Body of pancreas (tissue), 4 donors: ENCODE measurements around the gene LHFPL4. TPM values are rescaled to one million over a fixed set of nuclear protein-coding genes. Genes with fewer than 3 reads are reported as not detected.

Experiments used
- ATAC-seq: fragments of 150-250 bp; one replicate; pipeline ENCODE4 v1.9.1; 2016
- DNase-seq, 4 donors: peaks; one replicate each; pipeline ENCODE4 v3.0.0-alpha.2; 2019
- H3K27ac ChIP-seq, 4 donors: fragments of 200-600 bp; sonication (generic); 1 replicate in 3 of 4; 2 replicates in 1 of 4; pipeline versions ENCODE4 v1.5.1 to v1.6.1; 2016 to 2019; ENCODE audit warnings: mild to moderate bottlenecking in 1 of 4, mixed read lengths in 1 of 4, moderate library complexity in 1 of 4
- H3K27me3 ChIP-seq, 2 donors: fragments of 200-600 bp; sonication (generic); one replicate each; pipeline ENCODE4 v1.6.0; 2016; ENCODE audit warnings: mild to moderate bottlenecking in 1 of 2
- H3K36me3 ChIP-seq, 2 donors: fragments of 200-600 bp; sonication (generic); replicated peaks in 1 of 2; 2 replicates each; pipeline ENCODE4 v1.5.1; 2016; ENCODE audit warnings: low read depth in 2 of 2; ENCODE audit not compliant: insufficient read depth in 1 of 2
- H3K4me1 ChIP-seq: fragments of 200-600 bp; sonication (generic); one replicate; pipeline ENCODE4 v1.6.0; 2016
- H3K4me3 ChIP-seq, 2 donors: fragments of 200-600 bp; sonication (generic); 1 replicate in 1 of 2; 2 replicates in 1 of 2; pipeline ENCODE4 v1.5.1; 2016 to 2019
- H3K9me3 ChIP-seq, 3 donors: fragments of 200-600 bp; sonication (generic); 1 replicate in 2 of 3; 2 replicates in 1 of 3; pipeline ENCODE4 v1.5.1; 2016
- CTCF ChIP-seq, 7 experiments: fragments of 450-650 bp in 4 of 7; fragments of 200-600 bp in 3 of 7; sonication (generic) in 3 of 7; IDR thresholded peaks; one replicate each; pipeline ENCODE4 v1.5.1; 2016 to 2019; ENCODE audit warnings: antibody characterized with exemption in 7 of 7
- POLR2A ChIP-seq, 3 donors: fragments of 450-650 bp; IDR thresholded peaks; one replicate each; pipeline ENCODE4 v1.6.1; 2016; ENCODE audit warnings: antibody characterized with exemption in 3 of 3, mild to moderate bottlenecking in 2 of 3
- WGBS, 2 donors: methylation state at CpG; one replicate each; pipeline ENCODE4 v1.1.5; 2017; 5-methylcytosine and 5-hydroxymethylcytosine counted together
- intact Hi-C: fragments of 100-400 bp; cut with DNase I; formaldehyde crosslinking; loops from one replicate; pipeline ENCODE4 v1.15.1; 2023
- total RNA-seq, 2 donors: library from RNA; depleted of rRNA; stranded (reverse); fragments of >200 nt; gene quantifications; one replicate each; pipeline ENCODE4 v1.1.0, GENCODE V29; 2016

LHFPL4 gene
- total RNA-seq, 2 donors from 2014 or later: 0.52 to 0.66 TPM

- H3K27ac ChIP-seq: no peak overlapping the region
- TF ChIP-seq POLR2A (IDR thresholded peaks at IDR 0.05) (no peak), CTCF (IDR thresholded peaks at IDR 0.05) (no peak)
- WGBS, 2 donors: 54 to 61% methylated on average over 3 of the region's 3 CpGs
- H3K9me3 ChIP-seq: no peaks in the 10 kb centered on the region
- no peak for DNase-seq
- intact Hi-C loops: no loop called here
- no peak overlapping the region for H3K4me3 ChIP-seq
- H3K36me3 ChIP-seq: no peaks in the 10 kb centered on the region
- no peaks in the 10 kb centered on the region for H3K27me3 ChIP-seq
- ATAC-seq: no peak
- no peaks in the 10 kb centered on the region for H3K4me1 ChIP-seq
These were observed 11.4 kb downstream of the LHFPL4 start for GRCh38 chr3:9542182-9542581.

DNA sequence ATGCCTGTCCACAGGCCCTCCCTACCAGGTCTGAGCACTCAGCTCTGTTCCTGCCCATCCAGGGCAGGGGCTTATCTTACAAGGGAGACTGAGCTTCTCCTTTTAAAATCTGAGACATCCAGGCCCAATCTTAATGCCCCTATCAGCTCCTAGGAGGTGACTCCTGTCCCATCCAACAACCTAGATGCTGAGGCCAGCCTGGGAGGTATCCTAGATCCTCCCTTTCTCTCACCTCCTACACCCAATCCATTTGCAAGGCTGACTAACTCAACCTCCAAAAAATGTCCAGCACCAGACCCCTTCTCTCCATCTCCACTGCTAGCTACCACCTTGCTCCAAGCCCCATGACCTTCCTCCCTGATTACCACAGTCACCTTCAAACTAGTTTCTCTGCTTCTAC lies 17.4 kb downstream of the LHFPL4 start:
- H3K27ac ChIP-seq: no peak overlapping the region
- ATAC-seq (no peak), DNase-seq (no peak)
- no peaks in the 10 kb centered on the region for H3K36me3 ChIP-seq
- no peaks in the 10 kb centered on the region for H3K4me1 ChIP-seq
- intact Hi-C loops: no loop called here
- H3K4me3 ChIP-seq: no peak overlapping the region
- no peak for TF ChIP-seq POLR2A (IDR thresholded peaks at IDR 0.05)
- TF ChIP-seq CTCF (IDR thresholded peaks at IDR 0.05): no peak
- H3K27me3 ChIP-seq: no peaks in the 10 kb centered on the region
- H3K9me3 ChIP-seq: no peaks in the 10 kb centered on the region

DNA sequence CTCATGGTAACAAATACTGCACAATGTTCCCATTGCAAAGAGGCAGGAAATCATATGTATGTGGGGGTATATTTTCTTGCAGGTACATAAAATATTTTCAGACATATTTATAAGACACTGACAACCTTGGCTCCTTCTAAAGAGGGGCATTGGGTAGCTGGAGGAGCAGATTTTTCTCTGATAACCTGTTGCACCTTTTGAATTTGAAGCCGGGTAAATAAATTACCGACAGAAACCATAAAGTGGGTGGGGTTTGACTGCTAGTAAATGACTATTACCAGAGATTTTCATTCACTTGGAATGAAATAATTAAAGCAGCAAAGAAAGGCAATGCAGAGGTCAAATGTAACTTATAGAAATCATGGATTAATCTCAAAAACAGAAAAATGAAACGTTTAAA lies 19.2 kb downstream of the LHFPL4 start:
- no peaks in the 10 kb centered on the region for H3K4me1 ChIP-seq
- no peaks in the 10 kb centered on the region for H3K36me3 ChIP-seq
- WGBS, 2 donors: 23 to 43% methylated on average over 3 of the region's 3 CpGs
- no peaks in the 10 kb centered on the region for H3K27me3 ChIP-seq
- no peak for DNase-seq
- intact Hi-C loops: no loop called here
- no peaks in the 10 kb centered on the region for H3K9me3 ChIP-seq
- H3K27ac ChIP-seq: no peak overlapping the region
- TF ChIP-seq POLR2A (IDR thresholded peaks at IDR 0.05) (no peak), CTCF (IDR thresholded peaks at IDR 0.05) (no peak)
- ATAC-seq: no peak
- H3K4me3 ChIP-seq: no peak overlapping the region

DNA sequence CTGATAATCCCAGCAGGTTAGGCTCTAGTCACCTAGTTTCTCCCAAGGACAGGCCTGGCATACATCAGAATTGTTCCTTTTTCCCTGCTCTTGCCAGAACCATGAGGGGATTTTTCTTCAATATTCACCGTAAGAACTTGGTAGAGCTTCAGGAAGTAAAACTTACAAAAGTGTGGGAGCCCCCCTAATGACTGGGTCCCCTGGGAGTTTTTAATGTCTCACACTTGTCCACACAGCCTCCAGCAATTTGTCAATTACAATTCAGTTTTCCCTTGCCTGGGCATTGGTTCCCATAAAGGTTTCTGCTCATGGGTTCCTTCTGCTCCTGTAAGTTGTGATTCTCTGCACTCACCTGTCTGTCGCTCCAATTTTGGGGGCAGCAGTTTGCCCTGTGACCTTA lies 28.5 kb downstream of the LHFPL4 start:
- ATAC-seq: no peak
- WGBS, 2 donors: 53 to 75% methylated on average over 2 of the region's 2 CpGs

More for the DNA sequence above, 28.5 kb downstream of the LHFPL4 start:
- H3K27me3 ChIP-seq: no peaks in the 10 kb centered on the region
- no peak for TF ChIP-seq POLR2A (IDR thresholded peaks at IDR 0.05)
- no peak for TF ChIP-seq CTCF (IDR thresholded peaks at IDR 0.05)
- H3K9me3 ChIP-seq: no peaks in the 10 kb centered on the region
- no peak for DNase-seq
- H3K36me3 ChIP-seq: no peaks in the 10 kb centered on the region
- intact Hi-C loops: no loop called here
- H3K4me1 ChIP-seq: no peaks in the 10 kb centered on the region
- no peak overlapping the region for H3K4me3 ChIP-seq
- no peak overlapping the region for H3K27ac ChIP-seq
